HUES6 (cell line): Measurements from ENCODE around the gene HOXB13.

Experiments
- H3K27ac ChIP-seq: 2 replicates; pipeline ENCODE4 v1.7.0; 2013; ENCODE audit warnings: low read depth, mild to moderate bottlenecking, low read length, inconsistent platforms
- H3K27me3 ChIP-seq: 2 replicates; pipeline ENCODE4 v1.6.1; 2013; ENCODE audit warnings: low read length; ENCODE audit not compliant: control insufficient read depth, insufficient read depth
- H3K36me3 ChIP-seq: 2 replicates; pipeline ENCODE4 v1.6.1; 2013; ENCODE audit warnings: low read length; ENCODE audit not compliant: control insufficient read depth, insufficient read depth
- H3K4me1 ChIP-seq: 2 replicates; pipeline ENCODE4 v1.6.1; 2013; ENCODE audit warnings: low read length; ENCODE audit not compliant: control insufficient read depth, insufficient read depth
- H3K4me3 ChIP-seq: 2 replicates; pipeline ENCODE4 v1.5.1; 2013; ENCODE audit warnings: low read depth, low read length
- H3K9ac ChIP-seq: one replicate; pipeline ENCODE4 v1.6.1; 2013; ENCODE audit warnings: mild to moderate bottlenecking, low read length
- H3K9me3 ChIP-seq: 2 replicates; pipeline ENCODE4 v1.6.1; 2013; ENCODE audit warnings: low read depth, low read length; ENCODE audit not compliant: control insufficient read depth, insufficient read depth

HOXB13 gene

GRCh38 chr17:48747445-48748363 is 19.2 kb upstream of the HOXB13 start:
- Histone ChIP-seq H3K27ac (no peak overlapping the region), H3K27me3 (peaks cover 100% of the 10 kb centered on the region), H3K4me3 (peak overlapping the region; percentile 29; the same call in 1 of the 2 replicates), H3K9me3 (no peaks in the 10 kb centered on the region), H3K36me3 (no peaks in the 10 kb centered on the region), H3K9ac (no peak overlapping the region), H3K4me1 (peaks cover 24% of the 10 kb centered on the region; the same call in 1 of the 2 replicates)

GRCh38 chr17:48746916-48747444 is 18.4 kb upstream of the HOXB13 start:
- H3K27me3 ChIP-seq, result peaks cover 100% of the 10 kb centered on the region
- no peaks in the 10 kb centered on the region for H3K36me3 ChIP-seq
- peak overlapping the region; percentile 29; the same call in 1 of the 2 replicates for H3K4me3 ChIP-seq
- peaks cover 21% of the 10 kb centered on the region; the same call in 1 of the 2 replicates for H3K4me1 ChIP-seq
- no peak overlapping the region for H3K9ac ChIP-seq
- H3K9me3 ChIP-seq, result no peaks in the 10 kb centered on the region
- H3K27ac ChIP-seq, result no peak overlapping the region

- no peak overlapping the region for H3K9ac ChIP-seq
- H3K4me3 ChIP-seq, result no peak overlapping the region
- no peak overlapping the region for H3K27ac ChIP-seq
- peaks cover 100% of the 10 kb centered on the region for H3K27me3 ChIP-seq
- no peaks in the 10 kb centered on the region for H3K9me3 ChIP-seq
- H3K36me3 ChIP-seq, result no peaks in the 10 kb centered on the region
- peaks cover 20% of the 10 kb centered on the region; the same call in 1 of the 2 replicates for H3K4me1 ChIP-seq
Measured at GRCh38 chr17:48745381-48746275, 17.1 kb upstream of the HOXB13 start.

GRCh38 chr17:48740537-48740936 is 12.0 kb upstream of the HOXB13 start:
- H3K4me1 ChIP-seq, result no peaks in the 10 kb centered on the region
- H3K9me3 ChIP-seq, result no peaks in the 10 kb centered on the region
- peaks cover 100% of the 10 kb centered on the region for H3K27me3 ChIP-seq
- H3K4me3 ChIP-seq, result no peak overlapping the region
- no peaks in the 10 kb centered on the region for H3K36me3 ChIP-seq
- H3K27ac ChIP-seq, result no peak overlapping the region
- H3K9ac ChIP-seq, result no peak overlapping the region

DNA sequence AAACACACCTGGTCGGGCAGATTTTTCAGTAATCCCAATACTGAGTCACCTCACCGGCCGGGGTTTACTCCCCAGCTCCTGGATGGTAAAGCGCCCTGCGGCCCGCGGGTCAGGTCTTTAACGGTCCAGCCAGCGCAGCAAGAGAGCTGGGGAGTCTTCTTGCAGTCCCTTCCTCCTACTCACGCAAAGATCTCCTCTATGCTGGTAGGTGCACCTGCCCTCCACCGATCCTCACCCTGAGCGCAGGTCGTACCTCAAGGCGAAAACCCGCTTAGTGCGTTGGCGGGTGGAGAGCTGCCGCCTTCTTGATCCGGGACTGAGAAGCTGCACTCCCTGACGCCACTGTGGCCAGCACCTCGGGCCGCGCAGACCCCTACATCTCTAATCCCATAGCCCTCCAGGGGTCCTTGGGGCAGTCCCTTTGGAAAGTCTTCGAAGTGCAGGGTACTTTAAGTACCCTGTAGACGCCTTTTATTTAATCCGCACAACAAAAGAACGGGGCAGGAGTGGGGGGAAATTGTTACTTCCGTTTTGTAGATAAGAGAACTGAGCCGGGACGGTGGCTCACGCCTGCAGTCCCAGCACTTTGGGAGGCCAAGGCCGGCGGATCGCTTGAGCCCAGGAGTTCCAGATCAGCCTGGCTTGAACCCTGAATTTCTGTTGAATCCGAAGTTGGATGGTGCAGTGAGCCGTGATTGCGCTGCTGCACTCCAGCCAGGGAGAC is 10.4 kb upstream of the HOXB13 start:
- Histone ChIP-seq H3K27me3 (peaks cover 100% of the 10 kb centered on the region), H3K9ac (no peak overlapping the region), H3K27ac (no peak overlapping the region), H3K4me1 (peaks cover 5% of the 10 kb centered on the region; the same call in 1 of the 2 replicates), H3K4me3 (peak overlapping the region; percentile 6; the same call in 1 of the 2 replicates), H3K36me3 (no peaks in the 10 kb centered on the region), H3K9me3 (no peaks in the 10 kb centered on the region)

DNA sequence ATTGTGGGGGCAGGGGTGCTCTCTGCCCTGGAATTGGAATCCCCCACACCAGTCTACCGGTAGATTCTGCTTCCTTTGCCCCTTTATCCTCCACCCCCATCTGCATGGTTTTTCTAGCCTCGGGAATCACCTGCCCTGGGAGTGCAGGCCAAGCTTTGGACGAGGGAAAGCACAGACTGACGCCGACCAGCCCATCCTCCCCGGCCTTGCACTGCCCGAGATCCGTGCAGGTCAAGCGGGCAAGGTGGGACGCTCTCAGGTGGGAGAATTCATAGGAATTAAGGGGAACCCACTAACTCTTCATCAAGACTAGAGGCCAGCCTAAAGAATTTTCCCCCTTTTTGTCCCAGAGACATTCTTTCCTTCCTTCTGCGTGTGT is 9.9 kb upstream of the HOXB13 start:
- Histone ChIP-seq H3K4me1 (peaks cover 10% of the 10 kb centered on the region; the same call in 1 of the 2 replicates), H3K36me3 (no peaks in the 10 kb centered on the region), H3K9ac (no peak overlapping the region), H3K4me3 (no peak overlapping the region), H3K27me3 (peaks cover 100% of the 10 kb centered on the region), H3K27ac (no peak overlapping the region), H3K9me3 (no peaks in the 10 kb centered on the region)

DNA sequence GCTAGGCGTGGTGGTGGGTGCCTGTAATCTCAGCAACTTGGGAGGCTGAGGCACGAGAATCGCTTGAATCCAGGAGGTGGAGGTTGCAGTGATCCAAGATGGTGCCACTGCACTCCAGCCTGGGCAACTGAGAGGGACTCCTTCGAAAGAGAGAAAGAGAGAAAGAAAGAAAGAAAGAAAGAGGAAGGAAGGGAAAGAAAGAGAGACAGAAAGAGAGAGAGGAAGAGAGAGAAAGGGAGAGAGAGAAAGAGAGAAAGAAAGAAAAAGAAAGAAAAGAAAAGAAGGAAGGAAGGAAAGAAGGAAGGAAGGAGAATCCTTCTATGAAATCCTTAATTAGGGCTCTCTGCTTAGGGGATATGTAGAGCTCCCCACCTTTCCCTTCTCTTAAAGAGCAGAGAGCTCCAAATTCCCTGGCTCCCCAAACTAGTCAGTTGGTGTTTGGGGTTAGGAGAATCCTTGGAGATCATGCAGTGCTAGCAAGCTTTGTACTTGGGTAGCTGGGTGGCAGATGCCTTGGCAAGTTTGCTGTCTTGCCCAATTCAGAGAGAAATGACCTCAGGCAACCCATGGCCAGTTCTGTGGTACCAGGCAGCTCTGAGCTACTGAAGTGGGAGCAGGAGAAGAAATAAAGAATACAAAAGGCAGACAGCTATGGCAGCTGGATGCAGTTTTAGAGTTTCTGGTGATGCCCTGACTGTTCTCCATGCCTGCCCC is 8.9 kb upstream of the HOXB13 start:
- Histone ChIP-seq H3K36me3 (no peaks in the 10 kb centered on the region), H3K4me1 (peaks cover 17% of the 10 kb centered on the region; the same call in 1 of the 2 replicates), H3K4me3 (no peak overlapping the region), H3K9ac (no peak overlapping the region), H3K27ac (no peak overlapping the region), H3K27me3 (peaks cover 100% of the 10 kb centered on the region), H3K9me3 (no peaks in the 10 kb centered on the region)

DNA sequence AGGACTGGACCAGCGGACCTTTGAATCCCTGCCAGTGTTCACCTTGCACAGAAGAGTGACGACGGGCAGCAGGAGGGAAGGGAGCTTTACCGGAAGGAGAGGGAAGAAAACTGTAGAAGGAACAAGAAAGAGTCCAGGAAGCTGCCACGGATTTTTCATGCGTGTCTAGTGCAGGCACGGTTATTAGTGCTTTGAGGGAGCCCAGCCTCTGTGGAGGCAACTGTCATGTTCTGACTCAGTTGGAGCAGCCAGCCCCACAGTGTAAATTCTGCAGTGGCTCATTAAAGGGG is 6.5 kb upstream of the HOXB13 start:
- Histone ChIP-seq H3K27me3 (peaks cover 100% of the 10 kb centered on the region), H3K9ac (no peak overlapping the region)

DNA sequence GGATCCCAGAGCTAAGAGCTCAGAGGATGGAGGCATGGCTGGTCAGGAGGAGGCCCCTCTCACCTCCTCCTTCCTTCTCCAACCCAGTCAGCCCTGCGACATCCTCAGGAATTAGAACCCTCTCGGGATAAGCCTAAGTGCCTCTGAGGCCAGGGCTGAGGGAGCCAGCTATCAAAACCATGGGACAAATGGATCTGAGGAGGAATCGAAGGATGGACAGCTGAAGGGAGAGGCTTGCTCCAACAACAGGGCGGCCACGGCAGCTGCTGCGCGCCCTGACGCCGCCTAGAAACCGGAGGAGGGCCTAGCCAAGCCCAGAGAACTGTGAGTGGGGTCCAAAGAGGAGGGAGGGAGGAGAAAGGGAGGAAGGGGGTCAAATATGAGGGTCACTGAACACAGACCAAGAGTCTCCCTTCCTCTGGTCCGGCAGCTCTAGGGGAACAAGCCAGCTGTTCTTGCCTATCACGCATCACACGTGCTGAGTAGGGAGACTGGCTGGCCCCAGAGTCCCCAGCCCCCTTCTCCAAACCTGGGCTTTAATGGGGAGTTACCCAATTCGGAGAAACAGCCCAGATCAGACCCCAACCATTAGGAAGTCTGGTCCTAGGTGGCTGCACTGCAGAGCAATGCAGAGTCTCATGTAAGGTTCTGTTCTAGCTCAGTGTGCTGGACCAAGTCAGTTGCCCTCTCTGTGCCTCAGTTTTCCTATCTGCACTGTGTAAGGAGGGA is 5.9 kb upstream of the HOXB13 start:
- Histone ChIP-seq H3K36me3 (no peaks in the 10 kb centered on the region), H3K27ac (no peak overlapping the region), H3K27me3 (peaks cover 100% of the 10 kb centered on the region), H3K9me3 (no peaks in the 10 kb centered on the region), H3K9ac (no peak overlapping the region), H3K4me3 (peak overlapping the region; percentile 25; the same call in 1 of the 2 replicates), H3K4me1 (peaks cover 25% of the 10 kb centered on the region; the same call in 1 of the 2 replicates)

More for the DNA sequence above, 6.5 kb upstream of the HOXB13 start:
- Histone ChIP-seq H3K9me3 (no peaks in the 10 kb centered on the region), H3K36me3 (no peaks in the 10 kb centered on the region), H3K4me3 (no peak overlapping the region; the same call in 1 of the 2 replicates), H3K4me1 (peaks cover 20% of the 10 kb centered on the region; the same call in 1 of the 2 replicates), H3K27ac (no peak overlapping the region)
